ENCODE measurements around the gene MAD1L1. TPM values are rescaled to one million over a fixed set of nuclear protein-coding genes. Genes with fewer than 3 reads are reported as not detected.

The MAD1L1 gene
- total RNA-seq, 1 experiment from 2014 or later = 38.5 TPM

DNA sequence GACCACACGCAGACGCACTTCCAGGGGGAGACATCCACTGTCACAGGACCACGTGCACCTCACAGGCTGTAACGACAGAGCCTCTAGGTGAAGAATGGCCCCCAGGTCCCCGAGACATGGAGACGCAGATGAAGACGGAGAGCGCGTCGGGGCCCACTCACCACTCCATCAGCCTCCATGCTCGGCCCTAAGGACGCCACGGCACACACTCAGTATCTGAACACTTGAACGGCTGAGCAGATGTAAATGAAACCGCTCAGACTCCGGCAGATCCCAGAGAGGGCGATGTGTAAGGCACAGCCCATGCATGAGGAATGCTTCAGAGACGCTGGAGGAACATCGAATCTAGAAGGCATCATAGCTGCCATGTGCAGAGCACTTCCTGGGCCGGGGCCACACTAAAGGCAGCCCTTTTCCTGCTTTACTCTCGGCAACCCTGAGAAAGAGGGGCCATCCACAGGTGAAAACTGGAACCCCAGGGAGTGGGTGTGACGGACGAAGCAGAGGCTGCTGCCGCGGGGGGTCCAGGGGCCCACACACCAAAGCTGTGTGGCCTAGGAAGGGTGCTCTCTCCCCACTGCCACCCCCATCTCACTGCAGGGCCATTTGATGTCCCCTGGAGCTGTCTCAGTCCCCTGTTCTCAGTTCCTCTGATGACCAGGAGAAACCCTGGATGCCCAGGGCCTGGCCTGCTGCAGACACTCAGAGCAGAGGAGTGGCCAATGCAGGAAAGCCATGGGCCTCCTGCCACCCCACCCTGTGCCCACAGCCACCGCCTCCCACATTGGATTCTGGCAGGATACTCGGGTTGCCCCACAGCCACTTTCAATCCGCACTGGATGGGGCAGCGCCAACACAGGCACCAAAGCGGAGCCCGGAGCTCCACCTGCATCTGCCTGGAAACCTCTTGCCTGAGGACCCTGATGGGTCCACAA is 253.8 kb downstream of the MAD1L1 start:
- Histone ChIP-seq H4K20me1 (ENCODE audit: insufficient read depth) (no peaks in the 10 kb centered on the region), H3K27ac (ENCODE audit: low read depth, low read length) (no peak overlapping the region), H3K79me2 (ENCODE audit: insufficient read depth, low read length) (no peaks in the 10 kb centered on the region), H3K4me3 (replicated peaks in 1 of 2; ENCODE audit: low read depth in 1 of 2, low read length in 2 of 2) (no peak overlapping the region), H3K4me1 (ENCODE audit: control insufficient read depth in 1 of 2, insufficient read depth in 2 of 2, low read length in 2 of 2) (peaks cover 0 to 11% of the 10 kb centered on the region in 2 experiments; a peak in 2 of 4 replicates), H2AFZ (ENCODE audit: low read depth, low read length, poor library complexity, severe bottlenecking) (no peak overlapping the region), H3K9me2 (ENCODE audit: insufficient read depth) (no peaks in the 10 kb centered on the region), H3K4me2 (ENCODE audit: low read length) (no peak overlapping the region), H3K9ac (ENCODE audit: low read length) (no peak overlapping the region), H3K27me3 (ENCODE audit: insufficient read depth, low read length) (no peaks in the 10 kb centered on the region), H3K9me3 (ENCODE audit: control insufficient read depth in 1 of 2, insufficient read depth in 1 of 2, low read depth in 1 of 2, low read length in 2 of 2) (no peaks in the 10 kb centered on the region), H3K36me3 (ENCODE audit: control insufficient read depth in 1 of 2, insufficient read depth in 2 of 2, low read length in 2 of 2) (no peaks in the 10 kb centered on the region)
- DNase-seq (ENCODE audit: low read depth, low spot score) (no peak), ATAC-seq (no peak)
- BruUV-seq (replicated peaks) = no TSS peak
- RAD21 ChIA-PET (ENCODE audit: low non-redundant PET in 1 of 2, low total read pairs in 2 of 2, uncharacterized antibody in 2 of 2, unreplicated experiment in 2 of 2) = no interaction called here
- intact Hi-C loops (cut with micrococcal nuclease) = no loop called here
- CTCF ChIA-PET = no interaction called here
- no peak for TF ChIP-seq SRF (IDR thresholded peaks at IDR 0.05; ENCODE audit: low read depth)
- TF ChIP-seq TCF7L2 (IDR thresholded peaks at IDR 0.05; ENCODE audit: borderline replicate concordance, extremely low read depth, insufficient read depth, insufficient read length) = no peak
- no peak for TF ChIP-seq SIN3A (IDR thresholded peaks at IDR 0.05; ENCODE audit: low read depth)
- TF ChIP-seq REST (IDR thresholded peaks at IDR 0.05; ENCODE audit: low read depth) = no peak
- TF ChIP-seq POLR2AphosphoS5 (IDR thresholded peaks at IDR 0.05; ENCODE audit: low read depth, low read length) = no peak
- no peak for TF ChIP-seq JUND (IDR thresholded peaks at IDR 0.05)
- no peak for TF ChIP-seq RAD21 (IDR thresholded peaks at IDR 0.05; ENCODE audit: low read depth)
- POLR2A ChIA-PET = no interaction called here
